Measurements from ENCODE around the gene CFHR5.

GRCh38 chr1:197036861-197037260 is 59.5 kb downstream of the CFHR5 start:
- TF ChIP-seq GATA2 (IDR thresholded peaks at IDR 0.05; ENCODE audit: low read depth, low read length), result no peak
- TF ChIP-seq GATA3 (IDR thresholded peaks at IDR 0.05; ENCODE audit: low read depth, low read length), result no peak

Measured in SH-SY5Y (cell line).